IMR-90 (cell line): Measurements from ENCODE around the gene SERP1. TPM values are rescaled to one million over a fixed set of nuclear protein-coding genes. Genes with fewer than 3 reads are reported as not detected.

Experiments
- ATAC-seq: fragments of 200-7000 bp; cut with Tn5 transposase; 2 replicates; pipeline ENCODE4 v1.9.1; 2020; ENCODE audit warnings: low read depth, mild to moderate bottlenecking, moderate library complexity
- BruUV-seq: library from RNA; stranded (reverse); fragments of 400-500 nt; replicated peaks from 2 replicates; lab custom pipeline; 2021; lab: Mats Ljungman, UMichigan
- CTCF ChIA-PET: fragments of 300-600 bp; formaldehyde crosslinking; extraction: SDS; loops from one replicate; lab custom pipeline; 2021; ENCODE audit warnings: antibody characterized with exemption; lab: Yijun Ruan, JAX
- POLR2A ChIA-PET: fragments of 300-600 bp; sonication (Branson Sonifier 250); formaldehyde crosslinking; loops from one replicate; lab custom pipeline; 2022; ENCODE audit warnings: antibody characterized with exemption; ENCODE audit not compliant: unreplicated experiment; lab: Charles Lee
- DNase-seq: peaks from one replicate; pipeline ENCODE4 v3.0.0; 2013
- H2AFZ ChIP-seq: replicated peaks from 2 replicates; pipeline ENCODE3; 2013; ENCODE audit warnings: low read length, mild to moderate bottlenecking; ENCODE audit not compliant: poor library complexity
- H2AK5ac ChIP-seq: 2 replicates; pipeline ENCODE4 v1.6.1; 2013; ENCODE audit warnings: low read depth, low read length, inconsistent platforms
- H2AK9ac ChIP-seq: replicated peaks from 2 replicates; pipeline ENCODE3; 2013; ENCODE audit warnings: mild to moderate bottlenecking, low read depth, low read length, moderate library complexity; ENCODE audit not compliant: poor library complexity
- H2BK120ac ChIP-seq: 2 replicates; pipeline ENCODE4 v1.6.1; 2013; ENCODE audit warnings: low read depth, low read length, inconsistent platforms
- H2BK15ac ChIP-seq: 3 replicates; pipeline ENCODE4 v1.6.1; 2013; ENCODE audit warnings: low read depth, low read length, inconsistent platforms
- H2BK20ac ChIP-seq: 2 replicates; pipeline ENCODE4 v1.6.1; 2013; ENCODE audit warnings: low read depth, mild to moderate bottlenecking, inconsistent platforms, low read length, moderate library complexity
- H2BK5ac ChIP-seq: 2 replicates; pipeline ENCODE4 v1.6.1; 2013; ENCODE audit warnings: mild to moderate bottlenecking, low read depth, low read length, inconsistent platforms; ENCODE audit not compliant: poor library complexity, severe bottlenecking
- H3K14ac ChIP-seq: replicated peaks from 2 replicates; pipeline ENCODE4 v1.6.1; 2013; ENCODE audit warnings: low read depth, low read length, inconsistent platforms
- H3K18ac ChIP-seq: 2 replicates; pipeline ENCODE4 v1.6.1; 2013; ENCODE audit warnings: low read depth, low read length, control low read depth
- H3K23ac ChIP-seq: 2 replicates; pipeline ENCODE4 v1.6.1; 2013; ENCODE audit warnings: low read depth, low read length, inconsistent platforms
- H3K27ac ChIP-seq: 2 replicates; pipeline ENCODE4 v1.5.1; 2013; ENCODE audit warnings: mild to moderate bottlenecking, control low read depth, low read length; ENCODE audit not compliant: insufficient read depth
- H3K27me3 ChIP-seq: 2 replicates; pipeline ENCODE4 v1.6.1; 2013; ENCODE audit warnings: low read length; ENCODE audit not compliant: control insufficient read depth, insufficient read depth
- H3K36me3 ChIP-seq: 2 replicates; pipeline ENCODE4 v1.6.1; 2013; ENCODE audit warnings: low read length, mixed read lengths; ENCODE audit not compliant: control insufficient read depth, insufficient read depth
- H3K4ac ChIP-seq: 2 replicates; pipeline ENCODE4 v1.6.1; 2013; ENCODE audit warnings: low read depth, low read length, inconsistent platforms
- H3K4me1 ChIP-seq: 2 replicates; pipeline ENCODE4 v1.6.1; 2013; ENCODE audit warnings: low read length, mixed read lengths; ENCODE audit not compliant: control insufficient read depth, insufficient read depth
- H3K4me2 ChIP-seq: 2 replicates; pipeline ENCODE4 v1.6.1; 2013; ENCODE audit warnings: low read depth, mild to moderate bottlenecking, control low read depth, low read length, moderate library complexity
- H3K4me3 ChIP-seq: 2 replicates; pipeline ENCODE4 v1.5.1; 2013; ENCODE audit warnings: low read depth, mild to moderate bottlenecking, control low read depth, low read length, moderate library complexity; ENCODE audit not compliant: insufficient read depth
- H3K56ac ChIP-seq: 2 replicates; pipeline ENCODE4 v1.6.1; 2013; ENCODE audit warnings: low read length, inconsistent platforms; ENCODE audit not compliant: insufficient read depth; ENCODE audit errors: extremely low read depth
- H3K79me1 ChIP-seq, 2 experiments: 2 replicates each; pipeline ENCODE4 v1.6.1; 2013; ENCODE audit warnings: low read length in 2 of 2, inconsistent platforms in 1 of 2, low read depth in 1 of 2
- H3K9ac ChIP-seq: 2 replicates; pipeline ENCODE4 v1.6.1; 2013; ENCODE audit warnings: low read depth, low read length, control low read depth
- H3K9me1 ChIP-seq: 2 replicates; pipeline ENCODE4 v1.6.1; 2013; ENCODE audit warnings: low read length, inconsistent platforms; ENCODE audit not compliant: insufficient read depth
- H3K9me3 ChIP-seq: 2 replicates; pipeline ENCODE4 v1.6.1; 2013; ENCODE audit warnings: low read length; ENCODE audit not compliant: control insufficient read depth, insufficient read depth
- H4K20me1 ChIP-seq: 2 replicates; pipeline ENCODE4 v1.6.1; 2013; ENCODE audit warnings: low read length, inconsistent platforms; ENCODE audit not compliant: insufficient read depth
- H4K5ac ChIP-seq: 2 replicates; pipeline ENCODE4 v1.6.1; 2013; ENCODE audit warnings: mild to moderate bottlenecking, low read depth, low read length, control low read depth
- H4K8ac ChIP-seq, 2 experiments: 2 replicates each; pipeline ENCODE4 v1.6.1; 2013; ENCODE audit warnings: low read depth in 2 of 2, low read length in 2 of 2, control low read depth in 1 of 2, inconsistent platforms in 1 of 2
- H4K91ac ChIP-seq: 2 replicates; pipeline ENCODE4 v1.6.1; 2013; ENCODE audit warnings: low read depth, low read length, inconsistent platforms; ENCODE audit not compliant: insufficient read depth
- CEBPB ChIP-seq: IDR thresholded peaks from 2 replicates; pipeline ENCODE4 v1.6.1; 2012; ENCODE audit warnings: low read depth, low read length, improper control_type of control experiment
- CHD1 ChIP-seq: IDR thresholded peaks from 2 replicates; pipeline ENCODE4 v1.6.1; 2012; ENCODE audit warnings: low read depth, low read length, improper control_type of control experiment
- MXI1 ChIP-seq: IDR thresholded peaks from 2 replicates; pipeline ENCODE4 v1.6.1; 2012; ENCODE audit warnings: low read depth, mild to moderate bottlenecking, low read length, moderate library complexity, borderline replicate concordance
- POLR2A ChIP-seq: IDR thresholded peaks from 2 replicates; pipeline ENCODE4 v1.6.1; 2012; ENCODE audit warnings: mild to moderate bottlenecking, low read depth, low read length
- WGBS, 2 experiments: methylation state at CpG; one replicate each; pipeline versions ENCODE4 v1.1.5 to v1.1.7; 2013; ENCODE audit warnings: missing lambda C conversion rate in 2 of 2; ENCODE audit not compliant: insufficient read length in 1 of 2; ENCODE audit errors: extremely low coverage in 2 of 2; 5-methylcytosine and 5-hydroxymethylcytosine counted together
- dilution Hi-C: fragments of 300-500 bp; cut with HindIII; formaldehyde crosslinking; loops from one replicate; pipeline ENCODE4 v1.14.3; 2018; ENCODE audit warnings: low sequenced_read_pairs; ENCODE audit not compliant: unreplicated experiment
- in situ Hi-C: fragments of 300-500 bp; cut with MboI; formaldehyde crosslinking; loops from 3 replicates; pipeline ENCODE4 v1.14.3; 2019; ENCODE audit warnings: low sequenced_read_pairs, inconsistent platforms, mixed read lengths
- intact Hi-C: fragments of 100-400 bp; cut with micrococcal nuclease; formaldehyde crosslinking; loops from 2 replicates; pipeline ENCODE4 v1.10.0; 2022
- polyA plus RNA-seq, 3 experiments: library from polyadenylated mRNA; depleted of rRNA; stranded (reverse); fragments of >200 nt; gene quantifications; 2 replicates each; pipeline ENCODE4 v1.2.3, GENCODE V29; 2012; ENCODE audit warnings: low replicate concordance in 1 of 3
- total RNA-seq: library from RNA; depleted of rRNA; stranded (reverse); fragments of >200 nt; gene quantifications from 2 replicates; pipeline ENCODE4 v1.2.3, GENCODE V29; 2012

The SERP1 gene
- total and polyA plus RNA-seq, 2 of the 4 experiments (the other 2 are of a cell fraction): 64.0 to 73.4 TPM

- intact Hi-C loops: loop anchor here (10.0 kb wide), 1 partner anchor 575 kb away; no protein-coding TSS in a partner anchor
- no peak overlapping the region for H2BK120ac ChIP-seq
- no peak overlapping the region for H3K14ac ChIP-seq
- dilution Hi-C loops: no loop called here
- no peaks in the 10 kb centered on the region for H3K9me3 ChIP-seq
- no peak for TF ChIP-seq CHD1
- no peak for TF ChIP-seq MXI1
- TF ChIP-seq POLR2A: no peak
- no peak for TF ChIP-seq CEBPB
- no CpG with 5 or more reads among the region's 2 CpGs for WGBS, 2 experiments
- H3K27me3 ChIP-seq: 0 out of 2 replicates have a peak, but pooled peaks cover 1% of the 10 kb centered on the region
- in situ Hi-C loops: loop anchor here (10.0 kb wide), 1 partner anchor 575 kb away; no protein-coding TSS in a partner anchor
- ATAC-seq (no peak), DNase-seq (no peak)
- CTCF ChIA-PET: no interaction called here
- H3K4me2 ChIP-seq: no peak overlapping the region
- no peaks in the 10 kb centered on the region for H3K4me1 ChIP-seq
- H3K18ac ChIP-seq: no peak overlapping the region
- BruUV-seq: no TSS peak
- no peak overlapping the region for H3K9ac ChIP-seq
- H2BK5ac ChIP-seq: no peak overlapping the region
- H3K79me1 ChIP-seq: no peaks in the 10 kb centered on the region
- no peak overlapping the region for H3K56ac ChIP-seq
- no peak overlapping the region for H3K23ac ChIP-seq
- POLR2A ChIA-PET: no interaction called here
- H2BK15ac ChIP-seq: no peak overlapping the region
- no peak overlapping the region for H2AFZ ChIP-seq
- no peak overlapping the region for H4K91ac ChIP-seq
- H2AK5ac ChIP-seq: no peak overlapping the region
- no peaks in the 10 kb centered on the region for H3K9me1 ChIP-seq
- H2BK20ac ChIP-seq: no peak overlapping the region
- no peak overlapping the region for H4K8ac ChIP-seq
- no peak overlapping the region for H3K4ac ChIP-seq
- no peaks in the 10 kb centered on the region for H3K36me3 ChIP-seq
- no peaks in the 10 kb centered on the region for H4K20me1 ChIP-seq
- no peak overlapping the region for H3K27ac ChIP-seq
- H2AK9ac ChIP-seq: no peak overlapping the region
- H3K4me3 ChIP-seq: no peak overlapping the region
- no peak overlapping the region for H4K5ac ChIP-seq
Measured at GRCh38 chr3:150509780-150510179, 36.5 kb downstream of the SERP1 start.
